Glutamatergic neuron (in vitro differentiated cells): ENCODE results near the gene CRYGD. TPM values are rescaled to one million over a fixed set of nuclear protein-coding genes. Genes with fewer than 3 reads are reported as not detected.
"Not testable (repeated sequence)": the region's sequence is repeated elsewhere in the genome, so short reads cannot be mapped to it uniquely, and the experiment has no call there.

Experiments used
- DNase-seq: peaks from one replicate; pipeline ENCODE4 v3.0.0; 2022
- H3K27ac Mint-ChIP-seq: one replicate; pipeline ENCODE4 v1.8.0; 2020; ENCODE audit warnings: mild to moderate bottlenecking, mixed read lengths, inconsistent platforms; ENCODE audit not compliant: unreplicated experiment
- H3K27me3 Mint-ChIP-seq: one replicate; pipeline ENCODE4 v1.8.0; 2020; ENCODE audit warnings: mild to moderate bottlenecking, moderate library complexity, mixed read lengths, inconsistent platforms; ENCODE audit not compliant: unreplicated experiment
- H3K36me3 Mint-ChIP-seq: one replicate; pipeline ENCODE4 v1.8.0; 2020; ENCODE audit warnings: mild to moderate bottlenecking, mixed read lengths, inconsistent platforms; ENCODE audit not compliant: unreplicated experiment
- H3K4me1 Mint-ChIP-seq: one replicate; pipeline ENCODE4 v1.8.0; 2020; ENCODE audit warnings: mild to moderate bottlenecking, low read depth, mixed read lengths, inconsistent platforms; ENCODE audit not compliant: unreplicated experiment
- H3K4me3 Mint-ChIP-seq: one replicate; pipeline ENCODE4 v1.8.0; 2020; ENCODE audit warnings: mild to moderate bottlenecking, mixed read lengths, inconsistent platforms; ENCODE audit not compliant: unreplicated experiment
- H3K9me3 Mint-ChIP-seq: one replicate; pipeline ENCODE4 v1.8.0; 2020; ENCODE audit warnings: mild to moderate bottlenecking, moderate library complexity, mixed read lengths, inconsistent platforms; ENCODE audit not compliant: unreplicated experiment
- CTCF ChIP-seq: fragments of 200-600 bp; sonication (generic); IDR thresholded peaks from one replicate; pipeline ENCODE4 v1.5.0; 2021; ENCODE audit not compliant: partially characterized antibody, unreplicated experiment
- total RNA-seq: library from RNA; stranded (reverse); fragmentation: NEBNext Ultra II Directional; extraction: Animal tissue kit (Norgen Biotek cat#: 25700); gene quantifications from one replicate; pipeline ENCODE4 v1.2.1, GENCODE V29; 2021; ENCODE audit not compliant: unreplicated experiment

CRYGD gene
- total RNA-seq, 1 donor from 2014 or later = 0.76 TPM

GRCh38 chr2:208147008-208147407, 22.7 kb upstream of the CRYGD start:
- Mint-ChIP-seq H3K4me1 (no peaks in the 10 kb centered on the region), H3K9me3 (no peaks in the 10 kb centered on the region), H3K36me3 (peaks cover 9% of the 10 kb centered on the region), H3K27me3 (peaks cover 2% of the 10 kb centered on the region), H3K4me3 (no peak overlapping the region), H3K27ac (no peak overlapping the region)
- TF ChIP-seq CTCF = no peak
- DNase-seq = no peak

GRCh38 chr2:208146006-208146405, 21.7 kb upstream of the CRYGD start, which contains the start of gene CRYGB:
TSS of gene CRYGB (minus strand) at chr2:208146158. CDS start at chr2:208146120, 38 bp downstream.
- Mint-ChIP-seq H3K4me1 (no peaks in the 10 kb centered on the region), H3K36me3 (peaks cover 9% of the 10 kb centered on the region), H3K27ac (no peak within 1 kb of the TSS), H3K4me3 (no peak within 1 kb of the TSS), H3K27me3 (peaks cover 2% of the 10 kb centered on the region), H3K9me3 (no peaks in the 10 kb centered on the region)
- TF ChIP-seq CTCF = no peak
- no peak for DNase-seq

GRCh38 chr2:208142925-208143799, 18.8 kb upstream of the CRYGD start:
- DNase-seq = no peak
- Mint-ChIP-seq H3K4me1 (no peaks in the 10 kb centered on the region), H3K4me3 (no peak overlapping the region), H3K9me3 (peaks cover 3% of the 10 kb centered on the region), H3K27me3 (peaks cover 3% of the 10 kb centered on the region), H3K36me3 (no peaks in the 10 kb centered on the region), H3K27ac (no peak overlapping the region)
- TF ChIP-seq CTCF = no peak

- Mint-ChIP-seq H3K4me1 (no peaks in the 10 kb centered on the region), H3K36me3 (peaks cover 7% of the 10 kb centered on the region), H3K9me3 (peaks cover 4% of the 10 kb centered on the region), H3K27me3 (peaks cover 2% of the 10 kb centered on the region), H3K27ac (no peak overlapping the region), H3K4me3 (no peak overlapping the region)
- no peak for DNase-seq
- TF ChIP-seq CTCF = no peak
Observed at GRCh38 chr2:208142240-208142924, 18.1 kb upstream of the CRYGD start.

- TF ChIP-seq CTCF = no peak
- H3K36me3 Mint-ChIP-seq = peaks cover 12% of the 10 kb centered on the region
- no peak overlapping the region for H3K4me3 Mint-ChIP-seq
- no peak overlapping the region for H3K27ac Mint-ChIP-seq
- H3K27me3 Mint-ChIP-seq = peaks cover 2% of the 10 kb centered on the region
- H3K9me3 Mint-ChIP-seq = peaks cover 4% of the 10 kb centered on the region
- no peak for DNase-seq
- no peaks in the 10 kb centered on the region for H3K4me1 Mint-ChIP-seq
Observed at GRCh38 chr2:208139447-208139846, 15.1 kb upstream of the CRYGD start.

GRCh38 chr2:208138334-208138733, 14.0 kb upstream of the CRYGD start:
- not testable (repeated sequence) for H3K4me1 Mint-ChIP-seq, H3K27me3 Mint-ChIP-seq, DNase-seq, H3K4me3 Mint-ChIP-seq, H3K27ac Mint-ChIP-seq, H3K9me3 Mint-ChIP-seq
- peaks cover 12% of the 10 kb centered on the region for H3K36me3 Mint-ChIP-seq
